Measurements from ENCODE around the gene FLCN.

- no peak for TF ChIP-seq CTCF (optimal IDR thresholded peaks at IDR 0.05 in 1 of 3, IDR thresholded peaks at IDR 0.05 in 1 of 3, conservative IDR thresholded peaks at IDR 0.05 in 1 of 3; ENCODE audit: extremely low read depth in 1 of 3, insufficient read depth in 2 of 3, low read length in 3 of 3)
- no peak for TF ChIP-seq EZH2 (IDR thresholded peaks at IDR 0.05; ENCODE audit: low read length)
Measured at GRCh38 chr17:17253406-17253805, 16.4 kb upstream of the FLCN start.

Measured in keratinocyte (primary cell).